Measurements from ENCODE around the gene SYTL3. TPM values are rescaled to one million over a fixed set of nuclear protein-coding genes. Genes with fewer than 3 reads are reported as not detected.
A peak's percentile ranks its signal among the peaks of the same experiment; 100 is the strongest.

The SYTL3 gene
- total and polyA plus RNA-seq, 2 experiments from 2014 or later, result 0.07 TPM; not detected in 1

DNA sequence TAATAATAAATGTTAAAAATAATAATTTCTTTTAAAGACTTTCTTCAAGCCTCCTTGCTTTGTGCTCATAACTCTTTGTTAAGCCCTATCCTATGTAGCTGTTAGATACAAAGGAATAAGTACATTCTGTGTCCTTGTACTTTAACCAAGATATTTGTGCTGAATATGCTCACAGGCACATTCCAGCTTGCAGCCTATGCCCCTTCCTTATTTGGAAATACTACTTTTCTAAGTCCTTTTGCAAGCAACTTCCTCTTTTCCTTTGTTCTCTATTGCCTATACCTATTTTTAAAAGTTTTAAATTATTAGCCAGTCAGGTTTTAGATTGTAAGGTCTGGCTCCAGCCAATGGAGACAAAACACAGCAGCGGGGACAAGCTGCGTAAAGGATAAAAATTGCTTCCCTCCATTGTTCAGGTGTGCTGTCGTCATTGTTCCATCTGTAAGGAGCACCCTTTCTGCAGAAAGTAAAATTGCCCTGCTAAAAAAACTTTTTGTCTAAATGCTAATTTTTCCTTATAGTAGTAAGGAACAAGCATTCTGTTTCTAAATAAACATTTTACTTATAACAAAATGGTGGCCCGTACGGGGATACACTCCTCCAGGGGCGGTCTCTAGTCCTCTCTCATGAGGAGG, 80.2 kb downstream of the SYTL3 start (continued):
- TF ChIP-seq, protein P1, sequence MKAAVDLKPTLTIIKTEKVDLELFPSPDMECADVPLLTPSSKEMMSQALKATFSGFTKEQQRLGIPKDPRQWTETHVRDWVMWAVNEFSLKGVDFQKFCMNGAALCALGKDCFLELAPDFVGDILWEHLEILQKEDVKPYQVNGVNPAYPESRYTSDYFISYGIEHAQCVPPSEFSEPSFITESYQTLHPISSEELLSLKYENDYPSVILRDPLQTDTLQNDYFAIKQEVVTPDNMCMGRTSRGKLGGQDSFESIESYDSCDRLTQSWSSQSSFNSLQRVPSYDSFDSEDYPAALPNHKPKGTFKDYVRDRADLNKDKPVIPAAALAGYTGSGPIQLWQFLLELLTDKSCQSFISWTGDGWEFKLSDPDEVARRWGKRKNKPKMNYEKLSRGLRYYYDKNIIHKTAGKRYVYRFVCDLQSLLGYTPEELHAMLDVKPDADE (IDR thresholded peaks at IDR 0.05), result no peak
- TF ChIP-seq ZNF331 (CRISPR knock-in tag; IDR thresholded peaks at IDR 0.05; ENCODE audit: low read depth) (no peak), ZNF114 (CRISPR knock-in tag; IDR thresholded peaks at IDR 0.05) (no peak), POLR2AphosphoS5 (IDR thresholded peaks at IDR 0.05; ENCODE audit: low read depth) (no peak), NANOG (IDR thresholded peaks at IDR 0.05; ENCODE audit: borderline replicate concordance) (no peak), CREB1 (CRISPR knock-in tag; IDR thresholded peaks at IDR 0.05; ENCODE audit: low read depth) (no peak), STAT1 (IDR thresholded peaks at IDR 0.05; ENCODE audit: unreplicated experiment) (no peak)
- TF ChIP-seq, protein P2, sequence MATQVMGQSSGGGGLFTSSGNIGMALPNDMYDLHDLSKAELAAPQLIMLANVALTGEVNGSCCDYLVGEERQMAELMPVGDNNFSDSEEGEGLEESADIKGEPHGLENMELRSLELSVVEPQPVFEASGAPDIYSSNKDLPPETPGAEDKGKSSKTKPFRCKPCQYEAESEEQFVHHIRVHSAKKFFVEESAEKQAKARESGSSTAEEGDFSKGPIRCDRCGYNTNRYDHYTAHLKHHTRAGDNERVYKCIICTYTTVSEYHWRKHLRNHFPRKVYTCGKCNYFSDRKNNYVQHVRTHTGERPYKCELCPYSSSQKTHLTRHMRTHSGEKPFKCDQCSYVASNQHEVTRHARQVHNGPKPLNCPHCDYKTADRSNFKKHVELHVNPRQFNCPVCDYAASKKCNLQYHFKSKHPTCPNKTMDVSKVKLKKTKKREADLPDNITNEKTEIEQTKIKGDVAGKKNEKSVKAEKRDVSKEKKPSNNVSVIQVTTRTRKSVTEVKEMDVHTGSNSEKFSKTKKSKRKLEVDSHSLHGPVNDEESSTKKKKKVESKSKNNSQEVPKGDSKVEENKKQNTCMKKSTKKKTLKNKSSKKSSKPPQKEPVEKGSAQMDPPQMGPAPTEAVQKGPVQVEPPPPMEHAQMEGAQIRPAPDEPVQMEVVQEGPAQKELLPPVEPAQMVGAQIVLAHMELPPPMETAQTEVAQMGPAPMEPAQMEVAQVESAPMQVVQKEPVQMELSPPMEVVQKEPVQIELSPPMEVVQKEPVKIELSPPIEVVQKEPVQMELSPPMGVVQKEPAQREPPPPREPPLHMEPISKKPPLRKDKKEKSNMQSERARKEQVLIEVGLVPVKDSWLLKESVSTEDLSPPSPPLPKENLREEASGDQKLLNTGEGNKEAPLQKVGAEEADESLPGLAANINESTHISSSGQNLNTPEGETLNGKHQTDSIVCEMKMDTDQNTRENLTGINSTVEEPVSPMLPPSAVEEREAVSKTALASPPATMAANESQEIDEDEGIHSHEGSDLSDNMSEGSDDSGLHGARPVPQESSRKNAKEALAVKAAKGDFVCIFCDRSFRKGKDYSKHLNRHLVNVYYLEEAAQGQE (IDR thresholded peaks at IDR 0.05; ENCODE audit: unreplicated experiment), result no peak

DNA sequence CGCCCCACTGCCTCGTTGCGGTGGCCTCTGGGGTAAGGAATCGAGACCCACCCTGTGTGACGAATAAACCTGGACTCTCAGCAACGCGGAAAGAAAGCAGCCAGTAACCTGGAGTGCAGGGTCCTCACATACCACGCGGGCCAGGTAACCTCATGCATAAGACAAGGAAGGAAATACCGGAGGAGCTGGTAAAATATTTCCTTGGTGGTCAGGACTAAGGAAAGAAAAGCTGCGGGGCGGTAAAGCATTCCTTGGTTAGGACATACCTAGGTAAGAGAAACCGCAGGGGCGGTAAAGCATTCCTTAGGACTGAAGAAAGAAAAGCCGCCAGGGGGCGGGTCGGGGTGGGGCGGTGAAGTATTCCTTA, 80.7 kb downstream of the SYTL3 start:
- H3K9me3 Mint-ChIP-seq, result peaks cover 31% of the 10 kb centered on the region
- H3K27ac ChIP-seq (ENCODE audit: low read depth), result peak overlapping the region; percentile 78
- no peaks in the 10 kb centered on the region for H3K36me3 ChIP-seq (ENCODE audit: insufficient read depth)
- no peaks in the 10 kb centered on the region for H3K4me1 Mint-ChIP-seq
- ATAC-seq, result peak; percentile 88
- no peak overlapping the region for H2AFZ ChIP-seq
- H3K27me3 ChIP-seq (ENCODE audit: insufficient read depth), result no peaks in the 10 kb centered on the region
- H3K4me3 ChIP-seq, result no peak overlapping the region
- H3K27me3 Mint-ChIP-seq (ENCODE audit: insufficient read depth, low read depth, poor library complexity), result no peaks in the 10 kb centered on the region
- no peaks in the 10 kb centered on the region for H3K79me2 ChIP-seq (replicated peaks; ENCODE audit: insufficient read depth)
- peak; percentile 73 for DNase-seq (ENCODE audit: low spot score)
- no peak overlapping the region for H3K4me2 ChIP-seq
- H3K4me1 ChIP-seq (ENCODE audit: insufficient read depth), result no peaks in the 10 kb centered on the region
- no peaks in the 10 kb centered on the region for H3F3A ChIP-seq (replicated peaks; ENCODE audit: low read depth)
- no peak overlapping the region for H3K27ac Mint-ChIP-seq
- H3K36me3 Mint-ChIP-seq (ENCODE audit: low read depth), result peaks cover 6% of the 10 kb centered on the region; the same call in 1 of the 3 replicates
- no peaks in the 10 kb centered on the region for H3K9me2 ChIP-seq (ENCODE audit: insufficient read depth)
- TF ChIP-seq POLR2AphosphoS5 (IDR thresholded peaks at IDR 0.05; ENCODE audit: low read depth), result no peak
- no peaks in the 10 kb centered on the region for H4K20me1 ChIP-seq (replicated peaks; ENCODE audit: insufficient read depth)
- no peak overlapping the region for H3K4me3 Mint-ChIP-seq

DNA sequence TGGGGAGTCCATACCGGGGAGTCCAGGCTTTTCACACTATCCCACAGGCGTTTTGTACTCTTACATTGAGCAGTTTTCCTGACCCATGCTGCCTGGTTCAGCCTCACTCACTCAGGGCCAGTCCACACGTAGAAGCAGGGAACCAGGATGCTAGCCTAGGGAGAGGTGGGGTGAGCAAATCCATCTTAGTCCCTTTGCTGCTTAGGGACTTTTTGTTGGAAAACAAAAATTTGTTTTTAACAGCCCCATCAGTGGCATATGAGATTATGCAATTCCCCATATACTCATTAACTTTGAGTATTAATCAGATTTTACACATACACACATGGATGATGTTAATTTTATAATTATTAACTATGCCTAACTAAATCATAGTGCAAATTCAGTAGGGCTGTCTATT, 85.2 kb downstream of the SYTL3 start:
- no peaks in the 10 kb centered on the region for H3K27me3 ChIP-seq (ENCODE audit: insufficient read depth)
- no peak overlapping the region for H3K4me2 ChIP-seq
- no peak overlapping the region for H3K27ac Mint-ChIP-seq
- H3K36me3 ChIP-seq (ENCODE audit: insufficient read depth), result peaks cover 4% of the 10 kb centered on the region; the same call in 1 of the 2 replicates
- no peaks in the 10 kb centered on the region for H3K4me1 ChIP-seq (ENCODE audit: insufficient read depth)
- H2AFZ ChIP-seq, result no peak overlapping the region
- peaks cover 12% of the 10 kb centered on the region for H3K36me3 Mint-ChIP-seq (ENCODE audit: low read depth)
- H3F3A ChIP-seq (replicated peaks; ENCODE audit: low read depth), result no peaks in the 10 kb centered on the region
- no peaks in the 10 kb centered on the region for H3K9me2 ChIP-seq (ENCODE audit: insufficient read depth)
- DNase-seq (ENCODE audit: low spot score) (no peak), ATAC-seq (no peak)
- H3K4me3 Mint-ChIP-seq, result no peak overlapping the region
- H3K4me1 Mint-ChIP-seq, result no peaks in the 10 kb centered on the region
- H3K27ac ChIP-seq (ENCODE audit: low read depth), result no peak overlapping the region
- H3K4me3 ChIP-seq, result no peak overlapping the region
- peaks cover 4% of the 10 kb centered on the region for H3K27me3 Mint-ChIP-seq (ENCODE audit: insufficient read depth, low read depth, poor library complexity)
- peaks cover 31% of the 10 kb centered on the region for H3K9me3 Mint-ChIP-seq
- no peaks in the 10 kb centered on the region for H3K79me2 ChIP-seq (replicated peaks; ENCODE audit: insufficient read depth)
- no peaks in the 10 kb centered on the region for H4K20me1 ChIP-seq (replicated peaks; ENCODE audit: insufficient read depth)
- no peak for TF ChIP-seq JUNB (IDR thresholded peaks at IDR 0.05; ENCODE audit: unreplicated experiment)
- TF ChIP-seq, protein P3, sequence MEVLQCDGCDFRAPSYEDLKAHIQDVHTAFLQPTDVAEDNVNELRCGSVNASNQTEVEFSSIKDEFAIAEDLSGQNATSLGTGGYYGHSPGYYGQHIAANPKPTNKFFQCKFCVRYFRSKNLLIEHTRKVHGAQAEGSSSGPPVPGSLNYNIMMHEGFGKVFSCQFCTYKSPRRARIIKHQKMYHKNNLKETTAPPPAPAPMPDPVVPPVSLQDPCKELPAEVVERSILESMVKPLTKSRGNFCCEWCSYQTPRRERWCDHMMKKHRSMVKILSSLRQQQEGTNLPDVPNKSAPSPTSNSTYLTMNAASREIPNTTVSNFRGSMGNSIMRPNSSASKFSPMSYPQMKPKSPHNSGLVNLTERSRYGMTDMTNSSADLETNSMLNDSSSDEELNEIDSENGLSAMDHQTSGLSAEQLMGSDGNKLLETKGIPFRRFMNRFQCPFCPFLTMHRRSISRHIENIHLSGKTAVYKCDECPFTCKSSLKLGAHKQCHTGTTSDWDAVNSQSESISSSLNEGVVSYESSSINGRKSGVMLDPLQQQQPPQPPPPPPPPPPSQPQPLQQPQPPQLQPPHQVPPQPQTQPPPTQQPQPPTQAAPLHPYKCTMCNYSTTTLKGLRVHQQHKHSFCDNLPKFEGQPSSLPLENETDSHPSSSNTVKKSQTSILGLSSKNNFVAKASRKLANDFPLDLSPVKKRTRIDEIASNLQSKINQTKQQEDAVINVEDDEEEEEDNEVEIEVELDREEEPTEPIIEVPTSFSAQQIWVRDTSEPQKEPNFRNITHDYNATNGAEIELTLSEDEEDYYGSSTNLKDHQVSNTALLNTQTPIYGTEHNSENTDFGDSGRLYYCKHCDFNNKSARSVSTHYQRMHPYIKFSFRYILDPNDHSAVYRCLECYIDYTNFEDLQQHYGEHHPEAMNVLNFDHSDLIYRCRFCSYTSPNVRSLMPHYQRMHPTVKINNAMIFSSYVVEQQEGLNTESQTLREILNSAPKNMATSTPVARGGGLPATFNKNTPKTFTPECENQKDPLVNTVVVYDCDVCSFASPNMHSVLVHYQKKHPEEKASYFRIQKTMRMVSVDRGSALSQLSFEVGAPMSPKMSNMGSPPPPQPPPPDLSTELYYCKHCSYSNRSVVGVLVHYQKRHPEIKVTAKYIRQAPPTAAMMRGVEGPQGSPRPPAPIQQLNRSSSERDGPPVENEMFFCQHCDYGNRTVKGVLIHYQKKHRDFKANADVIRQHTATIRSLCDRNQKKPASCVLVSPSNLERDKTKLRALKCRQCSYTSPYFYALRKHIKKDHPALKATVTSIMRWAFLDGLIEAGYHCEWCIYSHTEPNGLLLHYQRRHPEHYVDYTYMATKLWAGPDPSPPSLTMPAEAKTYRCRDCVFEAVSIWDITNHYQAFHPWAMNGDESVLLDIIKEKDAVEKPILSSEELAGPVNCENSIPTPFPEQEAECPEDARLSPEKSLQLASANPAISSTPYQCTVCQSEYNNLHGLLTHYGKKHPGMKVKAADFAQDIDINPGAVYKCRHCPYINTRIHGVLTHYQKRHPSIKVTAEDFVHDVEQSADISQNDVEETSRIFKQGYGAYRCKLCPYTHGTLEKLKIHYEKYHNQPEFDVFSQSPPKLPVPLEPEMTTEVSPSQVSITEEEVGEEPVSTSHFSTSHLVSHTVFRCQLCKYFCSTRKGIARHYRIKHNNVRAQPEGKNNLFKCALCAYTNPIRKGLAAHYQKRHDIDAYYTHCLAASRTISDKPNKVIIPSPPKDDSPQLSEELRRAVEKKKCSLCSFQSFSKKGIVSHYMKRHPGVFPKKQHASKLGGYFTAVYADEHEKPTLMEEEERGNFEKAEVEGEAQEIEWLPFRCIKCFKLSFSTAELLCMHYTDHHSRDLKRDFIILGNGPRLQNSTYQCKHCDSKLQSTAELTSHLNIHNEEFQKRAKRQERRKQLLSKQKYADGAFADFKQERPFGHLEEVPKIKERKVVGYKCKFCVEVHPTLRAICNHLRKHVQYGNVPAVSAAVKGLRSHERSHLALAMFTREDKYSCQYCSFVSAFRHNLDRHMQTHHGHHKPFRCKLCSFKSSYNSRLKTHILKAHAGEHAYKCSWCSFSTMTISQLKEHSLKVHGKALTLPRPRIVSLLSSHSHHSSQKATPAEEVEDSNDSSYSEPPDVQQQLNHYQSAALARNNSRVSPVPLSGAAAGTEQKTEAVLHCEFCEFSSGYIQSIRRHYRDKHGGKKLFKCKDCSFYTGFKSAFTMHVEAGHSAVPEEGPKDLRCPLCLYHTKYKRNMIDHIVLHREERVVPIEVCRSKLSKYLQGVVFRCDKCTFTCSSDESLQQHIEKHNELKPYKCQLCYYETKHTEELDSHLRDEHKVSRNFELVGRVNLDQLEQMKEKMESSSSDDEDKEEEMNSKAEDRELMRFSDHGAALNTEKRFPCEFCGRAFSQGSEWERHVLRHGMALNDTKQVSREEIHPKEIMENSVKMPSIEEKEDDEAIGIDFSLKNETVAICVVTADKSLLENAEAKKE (CRISPR knock-in tag; IDR thresholded peaks at IDR 0.05), result no peak
